Measurements from ENCODE around the gene NFATC3.

GRCh38 chr16:68257251-68257905 lies 172.2 kb downstream of the NFATC3 start:
- TF ChIP-seq, protein P1, sequence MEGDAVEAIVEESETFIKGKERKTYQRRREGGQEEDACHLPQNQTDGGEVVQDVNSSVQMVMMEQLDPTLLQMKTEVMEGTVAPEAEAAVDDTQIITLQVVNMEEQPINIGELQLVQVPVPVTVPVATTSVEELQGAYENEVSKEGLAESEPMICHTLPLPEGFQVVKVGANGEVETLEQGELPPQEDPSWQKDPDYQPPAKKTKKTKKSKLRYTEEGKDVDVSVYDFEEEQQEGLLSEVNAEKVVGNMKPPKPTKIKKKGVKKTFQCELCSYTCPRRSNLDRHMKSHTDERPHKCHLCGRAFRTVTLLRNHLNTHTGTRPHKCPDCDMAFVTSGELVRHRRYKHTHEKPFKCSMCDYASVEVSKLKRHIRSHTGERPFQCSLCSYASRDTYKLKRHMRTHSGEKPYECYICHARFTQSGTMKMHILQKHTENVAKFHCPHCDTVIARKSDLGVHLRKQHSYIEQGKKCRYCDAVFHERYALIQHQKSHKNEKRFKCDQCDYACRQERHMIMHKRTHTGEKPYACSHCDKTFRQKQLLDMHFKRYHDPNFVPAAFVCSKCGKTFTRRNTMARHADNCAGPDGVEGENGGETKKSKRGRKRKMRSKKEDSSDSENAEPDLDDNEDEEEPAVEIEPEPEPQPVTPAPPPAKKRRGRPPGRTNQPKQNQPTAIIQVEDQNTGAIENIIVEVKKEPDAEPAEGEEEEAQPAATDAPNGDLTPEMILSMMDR (IDR thresholded peaks at IDR 0.05), result no peak
- TF ChIP-seq POLR2AphosphoS5 (IDR thresholded peaks at IDR 0.05) (no peak), POLR2A (IDR thresholded peaks at IDR 0.05) (no peak), EP300 (IDR thresholded peaks at IDR 0.05) (no peak)
